Liver (tissue), 3 donors: ENCODE measurements around the gene DNAJC5.

ENCODE experiments used
- ATF3 ChIP-seq: IDR thresholded peaks from 2 replicates; pipeline ENCODE4 v1.6.1; 2016; ENCODE audit warnings: antibody characterized with exemption
- CTCF ChIP-seq: fragments of 150-350 bp; IDR thresholded peaks from 2 replicates; pipeline ENCODE4 v1.5.1; 2017; ENCODE audit warnings: improper control_type of control experiment, low read depth, low read length; ENCODE audit not compliant: missing input control
- EGR1 ChIP-seq, 2 donors: IDR thresholded peaks; 2 replicates each; pipeline ENCODE4 v1.6.1; 2016 to 2018; ENCODE audit warnings: antibody characterized with exemption in 2 of 2, low read depth in 2 of 2
- FOXA1 ChIP-seq: IDR thresholded peaks from 2 replicates; pipeline ENCODE4 v1.6.1; 2016; ENCODE audit warnings: antibody characterized with exemption
- GABPA ChIP-seq, 2 donors: IDR thresholded peaks in 1 of 2; conservative IDR thresholded peaks in 1 of 2; 2 replicates each; pipeline ENCODE4 v1.6.1; 2016; ENCODE audit warnings: antibody characterized with exemption in 2 of 2, mild to moderate bottlenecking in 1 of 2, moderate library complexity in 1 of 2
- JUND ChIP-seq, 2 donors: IDR thresholded peaks; 2 replicates each; pipeline ENCODE4 v1.6.1; 2016; ENCODE audit warnings: antibody characterized with exemption in 2 of 2
- RAD21 ChIP-seq, 2 donors: IDR thresholded peaks; 2 replicates each; pipeline ENCODE4 v1.6.1; 2016; ENCODE audit warnings: antibody characterized with exemption in 2 of 2, mild to moderate bottlenecking in 2 of 2
- REST ChIP-seq: IDR thresholded peaks from 2 replicates; pipeline ENCODE4 v1.6.1; 2016; ENCODE audit warnings: antibody characterized with exemption, mild to moderate bottlenecking
- RXRA ChIP-seq, 2 donors: IDR thresholded peaks; 2 replicates each; pipeline ENCODE4 v1.6.1; 2017 to 2018; ENCODE audit warnings: antibody characterized with exemption in 2 of 2, mild to moderate bottlenecking in 1 of 2
- SP1 ChIP-seq: IDR thresholded peaks from 2 replicates; pipeline ENCODE4 v1.6.1; 2018; ENCODE audit warnings: antibody characterized with exemption, mild to moderate bottlenecking
- TAF1 ChIP-seq: conservative IDR thresholded peaks from 2 replicates; pipeline ENCODE4 v1.6.1; 2016; ENCODE audit warnings: antibody characterized with exemption, mild to moderate bottlenecking
- YY1 ChIP-seq: IDR thresholded peaks from 2 replicates; pipeline ENCODE4 v1.6.1; 2016; ENCODE audit warnings: antibody characterized with exemption, mild to moderate bottlenecking
- ZBTB33 ChIP-seq: IDR thresholded peaks from 2 replicates; pipeline ENCODE4 v1.6.1; 2016; ENCODE audit warnings: antibody characterized with exemption
- donor health status: healthy.
- donor health status: healthy.

GRCh38 chr20:63913768-63914167, 18.8 kb downstream of the DNAJC5 start:
- TF ChIP-seq TAF1 (no peak), CTCF (no peak), REST (no peak), YY1 (no peak), EGR1 (IDR thresholded peaks at IDR 0.05; ENCODE audit: low read depth in 2 of 2) (no peak), ATF3 (no peak), ZBTB33 (no peak), JUND (IDR thresholded peaks at IDR 0.05) (no peak), RAD21 (IDR thresholded peaks at IDR 0.05) (no peak), FOXA1 (no peak), GABPA (IDR thresholded peaks at IDR 0.05 in 1 of 2, conservative IDR thresholded peaks at IDR 0.05 in 1 of 2) (no peak), RXRA (IDR thresholded peaks at IDR 0.05) (no peak), SP1 (no peak)
